OCI-LY7 (cell line): ENCODE results near the gene RALGAPA2. TPM values are rescaled to one million over a fixed set of nuclear protein-coding genes. Genes with fewer than 3 reads are reported as not detected.

Experiments
- BruUV-seq: library from RNA; stranded (reverse); fragments of 400-500 nt; replicated peaks from 2 replicates; lab custom pipeline; 2021; lab: Mats Ljungman, UMichigan
- CTCF ChIA-PET: fragments of 300-600 bp; sonication (Branson Sonifier 250); formaldehyde crosslinking; loops from one replicate; lab custom pipeline; 2022; ENCODE audit warnings: antibody characterized with exemption; ENCODE audit not compliant: unreplicated experiment; lab: Charles Lee
- POLR2A ChIA-PET: fragments of 300-600 bp; sonication (Branson Sonifier 250); formaldehyde crosslinking; loops from one replicate; lab custom pipeline; 2022; ENCODE audit warnings: antibody characterized with exemption; lab: Charles Lee
- DNase-seq: peaks from one replicate; pipeline ENCODE4 v3.0.0-alpha.2; 2015; ENCODE audit warnings: low spot score
- H2AFZ ChIP-seq: fragments of 200-600 bp; sonication (generic), shearing (Covaris generic); 2 replicates; pipeline ENCODE4 v1.6.1; 2014; ENCODE audit warnings: mild to moderate bottlenecking, antibody characterized with exemption, low read length, moderate library complexity
- H3K27ac ChIP-seq: fragments of 200-600 bp; sonication (generic); 2 replicates; pipeline ENCODE4 v1.5.1; 2014; ENCODE audit warnings: mixed run types, low read depth, mild to moderate bottlenecking, moderate library complexity, low read length, inconsistent platforms; ENCODE audit not compliant: poor library complexity, severe bottlenecking
- H3K36me3 ChIP-seq: fragments of 200-600 bp; sonication (generic); 2 replicates; pipeline ENCODE4 v1.6.1; 2014; ENCODE audit warnings: mild to moderate bottlenecking, antibody characterized with exemption, low read length, moderate library complexity, mixed read lengths; ENCODE audit not compliant: insufficient read depth
- H3K4me1 ChIP-seq: fragments of 200-600 bp; sonication (generic); 2 replicates; pipeline ENCODE4 v1.5.1; 2014; ENCODE audit warnings: mild to moderate bottlenecking, low read length; ENCODE audit not compliant: insufficient read depth, poor library complexity, severe bottlenecking
- H3K4me2 ChIP-seq: fragments of 200-600 bp; sonication (generic); 2 replicates; pipeline ENCODE4 v1.6.1; 2014; ENCODE audit warnings: mild to moderate bottlenecking, low read length
- H3K4me3 ChIP-seq: fragments of 200-600 bp; sonication (generic); 2 replicates; pipeline ENCODE4 v1.5.1; 2014; ENCODE audit warnings: mild to moderate bottlenecking, low read depth, low read length; ENCODE audit not compliant: poor library complexity, severe bottlenecking
- H3K79me2 ChIP-seq: fragments of 200-600 bp; sonication (generic); 2 replicates; pipeline ENCODE4 v1.6.1; 2016; ENCODE audit warnings: low read depth, mild to moderate bottlenecking, low read length, moderate library complexity, mixed read lengths; ENCODE audit not compliant: insufficient read depth
- H3K9me2 ChIP-seq: fragments of 200-600 bp; sonication (generic); 2 replicates; pipeline ENCODE4 v1.6.1; 2016; ENCODE audit warnings: mild to moderate bottlenecking, low read length, mixed read lengths; ENCODE audit not compliant: insufficient read depth
- H3K9me3 ChIP-seq: fragments of 200-600 bp; sonication (generic); 2 replicates; pipeline ENCODE4 v1.6.1; 2014; ENCODE audit warnings: mild to moderate bottlenecking, mixed run types, low read length, mixed read lengths
- H4K20me1 ChIP-seq: fragments of 200-600 bp; sonication (generic); 2 replicates; pipeline ENCODE4 v1.6.1; 2014; ENCODE audit warnings: mild to moderate bottlenecking, antibody characterized with exemption, low read length, moderate library complexity, mixed read lengths; ENCODE audit not compliant: insufficient read depth
- EZH2phosphoT487 ChIP-seq: fragments of 200-600 bp; sonication (generic); IDR thresholded peaks from 2 replicates; pipeline ENCODE4 v1.6.1; 2018; ENCODE audit warnings: low read depth, borderline replicate concordance, mild to moderate bottlenecking, mixed run types, antibody characterized with exemption, low read length, moderate library complexity, mixed read lengths
- intact Hi-C: fragments of 100-400 bp; cut with micrococcal nuclease; formaldehyde crosslinking; loops from one replicate; pipeline ENCODE4 v1.10.0; 2022; ENCODE audit not compliant: unreplicated experiment
- total RNA-seq, 2 experiments: library from RNA; depleted of rRNA in 1 of 2; stranded (reverse); fragments of >200 nt in 1 of 2; shearing (Covaris generic) in 1 of 2; gene quantifications; 2 replicates each; pipeline ENCODE4 v1.2.3, GENCODE V29; 2014 to 2022
- TF ChIP-seq, protein P1 (sequence below): fragments of 200-600 bp; sonication (generic); conservative IDR thresholded peaks from 2 replicates; pipeline ENCODE4 v1.5.1; 2014; ENCODE audit warnings: mild to moderate bottlenecking, antibody characterized with exemption, low read length, moderate library complexity, mixed read lengths

Gene RALGAPA2
- total RNA-seq, 2 experiments from 2014 or later, result 9.1 to 17.8 TPM

DNA sequence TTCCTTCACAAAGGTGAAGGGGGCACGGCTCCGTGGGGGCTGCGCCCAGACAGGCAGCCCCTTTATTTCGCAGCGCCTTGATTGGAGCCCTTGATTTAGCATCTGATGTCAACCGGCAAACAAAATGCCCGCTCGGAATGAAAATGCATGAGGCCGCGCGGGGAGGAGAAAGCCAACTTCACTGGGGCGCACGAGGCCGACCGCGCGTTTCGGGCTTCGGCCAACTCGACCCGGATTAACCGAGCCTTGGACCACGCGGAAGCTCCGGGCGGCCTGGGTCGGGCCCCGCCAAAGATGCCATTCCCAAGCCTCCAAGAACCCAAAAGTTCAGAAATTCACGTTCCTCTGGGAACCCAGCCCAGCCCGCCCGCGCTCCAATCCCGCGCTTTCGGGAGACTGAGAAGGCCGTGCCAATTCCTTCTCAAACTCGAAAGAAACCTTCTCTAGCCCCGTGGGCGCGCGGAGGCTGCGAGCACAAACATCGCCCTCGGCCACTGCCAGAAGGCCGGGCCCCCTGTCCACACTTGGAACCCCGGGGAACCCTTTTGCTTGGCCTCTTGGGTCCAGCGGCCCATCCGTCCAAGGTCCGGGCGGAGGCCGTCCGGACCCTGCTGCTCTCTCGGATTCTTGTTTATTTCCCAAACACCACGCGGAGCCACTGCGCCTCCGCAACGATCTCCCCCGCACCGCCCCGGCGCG is 345.4 kb downstream of the RALGAPA2 start:
- no peaks in the 10 kb centered on the region for H4K20me1 ChIP-seq
- intact Hi-C loops, result no loop called here
- no peak for TF ChIP-seq EZH2phosphoT487
- TF ChIP-seq, protein P1, sequence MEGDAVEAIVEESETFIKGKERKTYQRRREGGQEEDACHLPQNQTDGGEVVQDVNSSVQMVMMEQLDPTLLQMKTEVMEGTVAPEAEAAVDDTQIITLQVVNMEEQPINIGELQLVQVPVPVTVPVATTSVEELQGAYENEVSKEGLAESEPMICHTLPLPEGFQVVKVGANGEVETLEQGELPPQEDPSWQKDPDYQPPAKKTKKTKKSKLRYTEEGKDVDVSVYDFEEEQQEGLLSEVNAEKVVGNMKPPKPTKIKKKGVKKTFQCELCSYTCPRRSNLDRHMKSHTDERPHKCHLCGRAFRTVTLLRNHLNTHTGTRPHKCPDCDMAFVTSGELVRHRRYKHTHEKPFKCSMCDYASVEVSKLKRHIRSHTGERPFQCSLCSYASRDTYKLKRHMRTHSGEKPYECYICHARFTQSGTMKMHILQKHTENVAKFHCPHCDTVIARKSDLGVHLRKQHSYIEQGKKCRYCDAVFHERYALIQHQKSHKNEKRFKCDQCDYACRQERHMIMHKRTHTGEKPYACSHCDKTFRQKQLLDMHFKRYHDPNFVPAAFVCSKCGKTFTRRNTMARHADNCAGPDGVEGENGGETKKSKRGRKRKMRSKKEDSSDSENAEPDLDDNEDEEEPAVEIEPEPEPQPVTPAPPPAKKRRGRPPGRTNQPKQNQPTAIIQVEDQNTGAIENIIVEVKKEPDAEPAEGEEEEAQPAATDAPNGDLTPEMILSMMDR, result no peak
- ChIA-PET POLR2A (no interaction called here), CTCF (no interaction called here)
- H3K4me2 ChIP-seq, result no peak overlapping the region
- H3K9me2 ChIP-seq, result no peaks in the 10 kb centered on the region
- DNase-seq, result no peak
- H3K4me1 ChIP-seq, result no peaks in the 10 kb centered on the region
- H2AFZ ChIP-seq, result no peak overlapping the region
- no peaks in the 10 kb centered on the region for H3K36me3 ChIP-seq
- no TSS peak for BruUV-seq
- H3K79me2 ChIP-seq, result no peaks in the 10 kb centered on the region
- no peaks in the 10 kb centered on the region for H3K9me3 ChIP-seq
- no peak overlapping the region for H3K4me3 ChIP-seq
- H3K27ac ChIP-seq, result no peak overlapping the region

DNA sequence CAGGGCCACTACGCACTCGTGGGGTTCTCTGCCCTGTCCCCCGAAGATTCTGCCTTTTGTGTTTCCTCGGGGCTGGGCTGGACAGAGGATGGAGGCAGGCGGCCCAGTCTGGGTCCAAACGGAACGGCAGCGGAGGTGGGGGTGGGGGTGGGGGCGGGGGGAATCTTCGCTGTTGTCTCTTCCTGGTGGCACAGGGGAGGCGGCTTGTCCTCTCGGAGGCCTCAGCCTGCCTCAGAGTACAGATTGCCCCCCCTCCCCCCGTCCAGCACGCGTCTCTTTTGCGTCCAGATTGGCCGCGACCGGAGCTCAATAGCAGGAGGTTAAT is 345.9 kb downstream of the RALGAPA2 start:
- POLR2A ChIA-PET, result no interaction called here
- H3K9me2 ChIP-seq, result no peaks in the 10 kb centered on the region
- H4K20me1 ChIP-seq, result no peaks in the 10 kb centered on the region
- H3K9me3 ChIP-seq, result no peaks in the 10 kb centered on the region
- intact Hi-C loops, result no loop called here
- CTCF ChIA-PET, result no interaction called here
- H2AFZ ChIP-seq, result no peak overlapping the region
- no peaks in the 10 kb centered on the region for H3K36me3 ChIP-seq
- H3K27ac ChIP-seq, result no peak overlapping the region
- TF ChIP-seq, protein P1, result no peak
- TF ChIP-seq EZH2phosphoT487, result no peak
- no peak overlapping the region for H3K4me3 ChIP-seq
- no peaks in the 10 kb centered on the region for H3K79me2 ChIP-seq
- H3K4me2 ChIP-seq, result no peak overlapping the region
- H3K4me1 ChIP-seq, result no peaks in the 10 kb centered on the region
- no peak for DNase-seq
- no TSS peak for BruUV-seq

DNA sequence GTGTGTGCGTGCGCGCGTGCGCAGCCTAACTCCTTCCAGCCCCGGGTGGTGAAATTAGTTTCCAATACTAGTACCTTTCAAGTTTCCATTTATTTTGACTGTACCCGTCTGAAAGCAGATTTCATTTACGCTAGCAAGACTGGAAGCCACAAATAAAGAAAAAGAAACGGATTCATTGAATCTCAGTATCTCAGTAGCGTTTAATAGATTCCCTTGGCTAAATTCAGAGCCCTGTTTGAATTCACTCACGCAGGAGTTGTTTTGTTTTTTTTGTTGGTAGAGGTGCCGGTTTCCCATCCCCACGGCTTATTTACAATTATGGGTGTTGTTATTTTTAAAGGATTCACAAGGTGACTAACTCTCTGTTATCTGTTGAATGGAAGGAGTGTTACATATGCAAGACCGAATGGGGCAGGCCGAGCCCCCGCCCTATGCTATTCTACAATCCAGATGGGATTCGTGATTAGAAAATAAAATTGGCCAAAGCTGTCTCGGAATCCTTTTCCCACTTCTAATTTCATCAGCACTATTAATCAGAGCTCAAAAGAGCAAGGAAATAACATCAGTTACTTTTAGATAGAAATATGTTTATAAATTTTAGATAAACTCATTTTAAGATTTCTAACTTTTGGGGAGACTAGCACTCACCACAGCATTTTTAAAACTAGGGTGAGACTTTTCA is 346.8 kb downstream of the RALGAPA2 start:
- POLR2A ChIA-PET, result interaction anchor here (0.5 kb wide), 1 partner anchor 127 kb away, joined by 3 read pairs; no protein-coding TSS in a partner anchor
- H3K36me3 ChIP-seq, result no peaks in the 10 kb centered on the region
- no peak for DNase-seq
- no peak overlapping the region for H3K4me2 ChIP-seq
- TF ChIP-seq, protein P1, result no peak
- intact Hi-C loops, result no loop called here
- no peak overlapping the region for H2AFZ ChIP-seq
- H3K79me2 ChIP-seq, result no peaks in the 10 kb centered on the region
- no peaks in the 10 kb centered on the region for H3K9me2 ChIP-seq
- no TSS peak for BruUV-seq
- H3K4me3 ChIP-seq, result no peak overlapping the region
- no peak overlapping the region for H3K27ac ChIP-seq
- no peaks in the 10 kb centered on the region for H4K20me1 ChIP-seq
- CTCF ChIA-PET, result no interaction called here
- no peaks in the 10 kb centered on the region for H3K9me3 ChIP-seq
- no peaks in the 10 kb centered on the region for H3K4me1 ChIP-seq
